ENCODE results near the gene PLK3.

DNA sequence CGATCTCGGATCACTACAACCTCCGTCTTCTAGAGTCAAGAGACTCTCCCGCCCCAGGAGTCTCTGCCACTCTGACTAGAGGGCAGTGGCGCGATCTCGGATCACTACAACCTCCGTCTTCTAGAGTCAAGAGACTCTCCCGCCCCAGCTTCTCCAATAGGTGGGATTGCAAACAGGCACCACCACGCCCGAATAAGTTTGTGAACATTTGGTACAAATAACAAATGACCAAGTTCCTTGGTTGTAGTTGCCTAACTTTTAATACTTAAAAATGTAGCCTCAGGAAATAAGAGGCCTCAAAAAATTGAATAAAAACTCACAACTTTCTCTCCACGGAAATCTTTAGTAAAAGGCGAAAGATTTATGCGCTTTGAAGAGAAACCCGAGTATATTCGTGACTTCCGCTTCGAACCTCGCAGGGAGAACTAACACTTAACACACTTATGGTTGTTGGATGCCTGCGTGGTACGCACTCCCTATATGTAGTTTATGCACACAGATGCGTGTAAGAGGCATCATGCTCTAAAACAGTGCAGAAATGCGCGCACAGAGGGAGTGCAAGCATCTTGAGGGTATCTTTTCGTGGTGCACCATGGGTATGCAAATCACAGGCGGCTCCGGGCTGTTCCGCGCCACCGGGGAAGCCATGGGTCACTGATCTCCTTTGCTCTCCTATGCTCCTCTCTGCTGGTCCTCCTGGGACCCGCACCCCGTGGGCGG, 19.6 kb downstream of the PLK3 start:
- TF ChIP-seq, protein P1, sequence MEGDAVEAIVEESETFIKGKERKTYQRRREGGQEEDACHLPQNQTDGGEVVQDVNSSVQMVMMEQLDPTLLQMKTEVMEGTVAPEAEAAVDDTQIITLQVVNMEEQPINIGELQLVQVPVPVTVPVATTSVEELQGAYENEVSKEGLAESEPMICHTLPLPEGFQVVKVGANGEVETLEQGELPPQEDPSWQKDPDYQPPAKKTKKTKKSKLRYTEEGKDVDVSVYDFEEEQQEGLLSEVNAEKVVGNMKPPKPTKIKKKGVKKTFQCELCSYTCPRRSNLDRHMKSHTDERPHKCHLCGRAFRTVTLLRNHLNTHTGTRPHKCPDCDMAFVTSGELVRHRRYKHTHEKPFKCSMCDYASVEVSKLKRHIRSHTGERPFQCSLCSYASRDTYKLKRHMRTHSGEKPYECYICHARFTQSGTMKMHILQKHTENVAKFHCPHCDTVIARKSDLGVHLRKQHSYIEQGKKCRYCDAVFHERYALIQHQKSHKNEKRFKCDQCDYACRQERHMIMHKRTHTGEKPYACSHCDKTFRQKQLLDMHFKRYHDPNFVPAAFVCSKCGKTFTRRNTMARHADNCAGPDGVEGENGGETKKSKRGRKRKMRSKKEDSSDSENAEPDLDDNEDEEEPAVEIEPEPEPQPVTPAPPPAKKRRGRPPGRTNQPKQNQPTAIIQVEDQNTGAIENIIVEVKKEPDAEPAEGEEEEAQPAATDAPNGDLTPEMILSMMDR (conservative IDR thresholded peaks at IDR 0.05) = no peak
- TF ChIP-seq EZH2 (IDR thresholded peaks at IDR 0.05; ENCODE audit: low read depth) = no peak

Measured in PC-9 (cell line).